Astrocyte (in vitro differentiated cells and primary cell): ENCODE data around the gene SLC37A1.

Experiments
- EZH2 ChIP-seq: IDR thresholded peaks from 2 replicates; pipeline ENCODE4 v1.6.1; 2012; ENCODE audit warnings: mild to moderate bottlenecking, low read length, inconsistent platforms; ENCODE audit not compliant: insufficient read depth
- TF ChIP-seq, protein P1 (sequence below): IDR thresholded peaks from 2 replicates; pipeline ENCODE4 v1.5.1; 2011; ENCODE audit warnings: low read depth, mild to moderate bottlenecking, inconsistent platforms, low read length, moderate library complexity; ENCODE audit not compliant: insufficient read depth

DNA sequence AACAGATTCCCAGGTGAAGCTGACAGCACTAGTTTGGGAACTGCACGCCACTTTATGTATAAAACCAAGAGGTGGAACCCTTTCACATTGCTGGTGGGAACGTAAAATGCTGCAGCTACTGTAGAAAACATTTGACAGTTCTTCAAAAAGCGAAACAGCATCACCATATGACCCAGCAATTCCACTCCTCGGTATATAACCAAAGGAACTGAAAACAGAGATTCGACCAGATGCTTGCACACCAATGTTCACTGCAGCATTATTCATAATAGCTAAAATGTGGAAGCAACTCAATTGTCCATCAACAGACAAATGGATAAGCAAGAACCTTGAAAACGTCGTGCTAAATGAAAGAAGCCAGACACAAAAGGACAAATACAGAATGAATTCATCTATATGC, 35.1 kb upstream of the SLC37A1 start:
- TF ChIP-seq, protein P1, sequence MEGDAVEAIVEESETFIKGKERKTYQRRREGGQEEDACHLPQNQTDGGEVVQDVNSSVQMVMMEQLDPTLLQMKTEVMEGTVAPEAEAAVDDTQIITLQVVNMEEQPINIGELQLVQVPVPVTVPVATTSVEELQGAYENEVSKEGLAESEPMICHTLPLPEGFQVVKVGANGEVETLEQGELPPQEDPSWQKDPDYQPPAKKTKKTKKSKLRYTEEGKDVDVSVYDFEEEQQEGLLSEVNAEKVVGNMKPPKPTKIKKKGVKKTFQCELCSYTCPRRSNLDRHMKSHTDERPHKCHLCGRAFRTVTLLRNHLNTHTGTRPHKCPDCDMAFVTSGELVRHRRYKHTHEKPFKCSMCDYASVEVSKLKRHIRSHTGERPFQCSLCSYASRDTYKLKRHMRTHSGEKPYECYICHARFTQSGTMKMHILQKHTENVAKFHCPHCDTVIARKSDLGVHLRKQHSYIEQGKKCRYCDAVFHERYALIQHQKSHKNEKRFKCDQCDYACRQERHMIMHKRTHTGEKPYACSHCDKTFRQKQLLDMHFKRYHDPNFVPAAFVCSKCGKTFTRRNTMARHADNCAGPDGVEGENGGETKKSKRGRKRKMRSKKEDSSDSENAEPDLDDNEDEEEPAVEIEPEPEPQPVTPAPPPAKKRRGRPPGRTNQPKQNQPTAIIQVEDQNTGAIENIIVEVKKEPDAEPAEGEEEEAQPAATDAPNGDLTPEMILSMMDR = no peak
- TF ChIP-seq EZH2 = no peak
